ENCODE measurements around the gene CTSZ. TPM values are rescaled to one million over a fixed set of nuclear protein-coding genes. Genes with fewer than 3 reads are reported as not detected.
"Not testable (repeated sequence)": the region's sequence is repeated elsewhere in the genome, so short reads cannot be mapped to it uniquely, and the experiment has no call there.

The CTSZ gene
- total RNA-seq, 4 donors from 2014 or later, result 83.5 to 145 (median 105) TPM

DNA sequence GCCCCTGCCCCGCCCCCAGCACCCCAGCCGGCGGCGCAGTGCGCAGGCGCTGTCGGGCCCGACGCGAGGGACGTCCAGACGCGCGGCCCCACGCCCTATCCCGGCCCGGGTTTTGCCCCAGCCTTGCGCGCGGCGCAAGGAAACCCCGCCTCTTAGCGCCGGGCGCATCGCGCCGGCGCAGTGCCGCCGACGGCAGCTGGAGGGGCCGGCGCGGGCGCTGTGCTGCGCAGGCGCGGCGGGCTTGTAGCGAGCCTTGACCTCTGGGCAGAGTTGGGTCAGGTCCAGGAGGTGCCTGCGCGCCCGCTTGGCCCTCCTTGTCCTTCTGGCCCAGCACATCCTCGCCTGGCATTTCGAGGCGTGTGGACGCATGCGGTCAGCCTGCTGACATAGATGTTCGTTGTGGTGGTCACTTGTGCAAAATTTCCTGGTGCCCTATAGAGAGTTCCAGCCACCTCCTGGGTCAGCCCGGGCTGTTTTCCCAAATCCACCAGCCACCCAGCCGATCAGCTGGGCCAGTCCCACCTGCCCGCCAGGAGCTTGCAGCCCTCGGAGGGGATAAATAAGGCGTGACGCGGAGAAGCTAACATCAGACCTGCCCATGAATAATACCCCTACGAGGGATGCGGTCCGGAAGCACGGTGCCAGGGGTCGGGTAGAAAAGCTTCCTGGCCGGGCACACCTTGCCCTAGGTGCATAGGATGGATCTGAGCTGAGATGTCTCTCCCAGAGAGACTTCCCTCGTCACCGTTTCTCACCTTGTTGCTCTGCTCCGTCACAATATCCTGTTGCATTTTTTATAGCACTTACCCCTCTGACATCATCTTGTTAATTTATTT, 36.0 kb upstream of the CTSZ start:
- H3K4me3 ChIP-seq, result peak overlapping the region; percentile 68 to 100 (median 93)
- TF ChIP-seq POLR2A (IDR thresholded peaks at IDR 0.05) (peak in 1 of 2 donors; percentile 50), EP300 (IDR thresholded peaks at IDR 0.05) (peak in 1 of 2 donors; percentile 14), CTCF (IDR thresholded peaks at IDR 0.05) (peak in 3 of 5 experiments; percentile 25 to 52 (median 32))
- DNase-seq (ENCODE audit: low spot score in 2 of 2), result peak; percentile 76 to 77
- H3K9me3 ChIP-seq, result no peaks in the 10 kb centered on the region
- peaks cover 0 to 7% (median 0%) of the 10 kb centered on the region in 3 donors for H3K36me3 ChIP-seq
- WGBS, 2 donors, result 24 to 53% methylated on average over 20 to 44 of the region's 66 CpGs
- no peaks in the 10 kb centered on the region for H3K27me3 ChIP-seq
- peak overlapping the region; percentile 58 to 93 (median 87) for H3K27ac ChIP-seq
- H3K4me1 ChIP-seq, result peaks cover 2 to 49% (median 16%) of the 10 kb centered on the region in 4 donors

GRCh38 chr20:59042151-59042795, 35.2 kb upstream of the CTSZ start, which contains the start of gene PRELID3B:
Gene PRELID3B, minus strand, starts transcription at chr20:59042786. Its CDS starts 56 bp downstream, at chr20:59042730.
- Histone ChIP-seq H3K27me3 (no peaks in the 10 kb centered on the region), H3K4me3 (peak within 1 kb of the TSS; percentile 68 to 100 (median 93)), H3K36me3 (peaks cover 0 to 15% (median 0%) of the 10 kb centered on the region in 3 donors), H3K9me3 (no peaks in the 10 kb centered on the region), H3K4me1 (peaks cover 2 to 47% (median 16%) of the 10 kb centered on the region in 4 donors), H3K27ac (peak within 1 kb of the TSS; percentile 58 to 93 (median 87))
- 1 to 10% methylated on average over 18 to 32 of the region's 50 CpGs for WGBS, 2 donors
- TF ChIP-seq CTCF (IDR thresholded peaks at IDR 0.05), result no peak
- peak in 1 of 2 donors; percentile 51 for TF ChIP-seq EP300 (IDR thresholded peaks at IDR 0.05)
- no peak for TF ChIP-seq POLR2A (IDR thresholded peaks at IDR 0.05)
- DNase-seq (ENCODE audit: low spot score in 2 of 2), result peak in 1 of 2 donors; percentile 7

- WGBS, 2 donors, result 87 to 91% methylated on average over 16 of the region's 16 CpGs
- Histone ChIP-seq H3K4me3 (peak overlapping the region in 3 of 4 donors; percentile 90 to 100 (median 96)), H3K4me1 (peaks cover 2 to 47% (median 16%) of the 10 kb centered on the region in 4 donors), H3K27ac (peak overlapping the region in 2 of 4 donors; percentile 85 to 93), H3K36me3 (peaks cover 0 to 23% (median 0%) of the 10 kb centered on the region in 3 donors)
- not testable (repeated sequence) for H3K9me3 ChIP-seq; DNase-seq (ENCODE audit: low spot score in 2 of 2); H3K27me3 ChIP-seq
Measured at GRCh38 chr20:59041487-59041886, 34.4 kb upstream of the CTSZ start.

DNA sequence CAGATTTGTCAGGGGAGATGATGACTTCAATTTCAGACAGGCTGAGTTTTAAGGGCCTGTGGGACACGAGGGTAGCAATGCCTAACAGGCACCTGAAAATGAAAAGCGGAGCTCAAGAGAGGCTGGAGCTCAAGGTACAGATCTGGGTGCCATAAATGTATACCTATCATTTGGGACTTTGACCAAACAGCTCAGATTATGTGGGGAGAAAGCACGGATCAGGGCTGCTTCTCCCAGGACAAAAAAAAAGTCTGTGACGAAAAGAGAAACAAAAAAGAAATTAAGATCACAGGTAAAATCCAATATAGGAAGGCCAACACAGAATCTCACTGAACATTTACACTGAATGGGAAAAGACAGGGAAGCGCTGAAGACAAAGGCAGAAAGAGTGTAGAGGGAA, 33.6 kb upstream of the CTSZ start:
- no peak for DNase-seq (ENCODE audit: low spot score in 2 of 2)
- 87 to 89% methylated on average over 5 of the region's 5 CpGs for WGBS, 2 donors
- H3K27me3 ChIP-seq, result no peaks in the 10 kb centered on the region
- no peak overlapping the region for H3K4me3 ChIP-seq
- H3K4me1 ChIP-seq, result peaks cover 2 to 47% (median 16%) of the 10 kb centered on the region in 4 donors
- peak overlapping the region in 1 of 4 donors; percentile 93 for H3K27ac ChIP-seq
- no peaks in the 10 kb centered on the region for H3K9me3 ChIP-seq
- TF ChIP-seq CTCF (IDR thresholded peaks at IDR 0.05) (no peak), EP300 (IDR thresholded peaks at IDR 0.05) (no peak), POLR2A (IDR thresholded peaks at IDR 0.05) (no peak)
- peaks cover 0 to 31% (median under 1%) of the 10 kb centered on the region in 3 donors for H3K36me3 ChIP-seq

DNA sequence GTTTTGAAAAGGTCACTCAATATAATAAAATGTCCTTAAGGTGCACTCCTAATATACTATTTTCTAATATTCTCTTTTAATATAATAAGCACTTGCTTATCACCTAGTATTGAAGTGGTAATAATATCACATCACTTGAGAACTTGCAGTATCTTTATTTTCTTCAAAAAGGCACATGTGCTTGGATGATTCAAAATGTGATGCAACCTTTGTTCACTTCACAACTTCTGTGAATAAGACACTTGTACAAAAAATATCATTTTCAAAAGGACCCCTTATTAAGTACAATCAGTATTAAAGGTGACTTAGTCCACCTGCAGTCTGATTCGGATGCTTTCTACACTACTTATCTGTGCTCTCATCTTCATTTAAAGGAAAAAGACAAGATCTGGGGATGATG, 32.2 kb upstream of the CTSZ start:
- Histone ChIP-seq H3K4me1 (peaks cover 2 to 47% (median 15%) of the 10 kb centered on the region in 4 donors), H3K36me3 (peaks cover 0 to 43% (median 3%) of the 10 kb centered on the region in 3 donors), H3K4me3 (no peak overlapping the region), H3K27me3 (no peaks in the 10 kb centered on the region), H3K27ac (no peak overlapping the region), H3K9me3 (no peaks in the 10 kb centered on the region)
- TF ChIP-seq POLR2A (IDR thresholded peaks at IDR 0.05) (no peak), EP300 (IDR thresholded peaks at IDR 0.05) (no peak), CTCF (IDR thresholded peaks at IDR 0.05) (no peak)
- 81 to 87% methylated on average over 1 of the region's 1 CpG for WGBS, 2 donors
- DNase-seq (ENCODE audit: low spot score in 2 of 2), result no peak
